Pulmonary artery endothelial cell (primary cell): Measurements from ENCODE around the gene SRCAP. TPM values are rescaled to one million over a fixed set of nuclear protein-coding genes. Genes with fewer than 3 reads are reported as not detected.

ENCODE experiments used
- DNase-seq: peaks from one replicate; pipeline ENCODE4 v3.0.0-alpha.2; 2011; ENCODE audit warnings: low read depth, low spot score
- total RNA-seq: library from RNA; depleted of rRNA; stranded (reverse); fragments of >200 nt; gene quantifications from 2 replicates; pipeline ENCODE4 v1.2.3, GENCODE V29; 2014

The SRCAP gene
- total RNA-seq, 1 donor from 2014 or later = 33.4 TPM

DNA sequence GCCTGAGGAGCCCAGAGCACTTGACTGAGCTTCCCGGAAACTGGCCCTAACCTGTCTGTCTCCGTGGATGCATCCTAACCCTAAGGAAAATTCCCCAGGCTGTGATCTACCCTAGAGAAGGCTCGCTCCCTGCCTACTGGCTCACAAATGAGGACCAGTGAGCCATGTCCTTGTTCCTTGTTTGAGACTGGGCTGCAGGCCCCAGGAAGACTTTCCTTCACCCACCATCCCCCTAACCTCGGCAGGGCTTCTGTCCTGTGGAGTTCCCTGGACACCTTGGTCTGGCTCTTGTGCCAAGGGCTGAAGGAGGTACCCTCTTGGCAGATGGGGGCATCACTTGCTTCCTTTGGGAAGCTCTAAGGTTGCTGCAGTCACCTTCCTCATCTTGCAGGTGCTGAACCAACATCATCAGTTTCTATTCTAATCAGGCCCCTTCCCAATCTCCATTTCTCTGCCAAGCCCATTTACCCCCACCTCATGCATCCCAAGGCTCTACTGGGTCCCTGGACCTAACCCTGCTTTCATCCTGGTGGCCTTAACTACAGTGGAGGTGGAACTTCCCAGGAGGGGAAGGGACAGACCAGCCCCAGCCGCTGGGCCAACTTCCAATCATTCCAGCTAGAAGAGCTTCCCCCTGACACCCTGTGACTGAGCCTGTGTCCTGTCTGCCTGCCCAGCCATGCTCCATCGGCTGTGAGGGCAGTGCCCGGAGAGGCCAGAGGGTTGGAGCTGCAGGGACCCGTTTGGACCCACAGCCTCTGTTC is 75.6 kb downstream of the SRCAP start:
- no peak for DNase-seq

- DNase-seq = no peak
Measured at GRCh38 chr16:30775131-30775391, 76.1 kb downstream of the SRCAP start.

DNA sequence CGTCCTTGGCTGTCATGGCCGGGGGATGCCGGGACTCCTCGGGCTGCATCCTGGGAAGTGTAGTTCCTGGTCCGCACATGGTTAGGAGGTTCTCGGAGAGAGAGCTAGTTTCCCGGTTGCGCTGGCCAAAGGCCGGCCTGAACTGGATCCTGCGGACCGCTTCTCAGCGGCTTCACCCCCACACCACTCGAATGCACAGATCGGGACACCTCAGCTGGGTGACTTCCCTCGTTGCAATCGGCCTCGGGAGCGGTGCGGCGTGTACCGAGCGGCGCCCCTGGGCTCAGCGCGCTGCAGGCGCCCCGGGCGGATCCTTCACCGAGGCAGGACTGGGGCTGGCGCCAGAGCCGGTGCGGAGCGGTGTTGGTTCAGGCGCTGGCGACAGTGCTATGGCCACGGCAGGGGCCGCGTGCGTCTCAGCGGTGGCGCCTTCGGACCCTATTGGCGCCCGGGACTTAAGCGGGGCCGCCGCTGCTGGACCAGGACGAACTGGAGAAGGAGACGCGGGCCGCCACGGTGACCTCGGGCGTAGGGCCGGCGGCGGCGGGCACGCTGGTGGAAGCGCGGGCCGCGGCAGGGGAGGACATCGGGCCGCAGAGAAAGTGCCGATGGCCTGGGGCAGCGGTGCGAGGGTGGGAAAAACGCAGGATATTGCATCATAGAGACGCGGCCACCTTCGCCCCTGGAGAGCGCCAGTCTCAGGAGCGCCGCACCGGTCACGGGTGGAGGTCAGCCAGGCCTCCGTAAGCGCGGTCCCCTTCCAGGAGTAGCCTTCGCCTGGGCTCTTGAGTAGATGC is 76.6 kb downstream of the SRCAP start:
- DNase-seq = no peak

- no peak for DNase-seq
Measured at GRCh38 chr16:30777591-30778297, 78.8 kb downstream of the SRCAP start.

DNA sequence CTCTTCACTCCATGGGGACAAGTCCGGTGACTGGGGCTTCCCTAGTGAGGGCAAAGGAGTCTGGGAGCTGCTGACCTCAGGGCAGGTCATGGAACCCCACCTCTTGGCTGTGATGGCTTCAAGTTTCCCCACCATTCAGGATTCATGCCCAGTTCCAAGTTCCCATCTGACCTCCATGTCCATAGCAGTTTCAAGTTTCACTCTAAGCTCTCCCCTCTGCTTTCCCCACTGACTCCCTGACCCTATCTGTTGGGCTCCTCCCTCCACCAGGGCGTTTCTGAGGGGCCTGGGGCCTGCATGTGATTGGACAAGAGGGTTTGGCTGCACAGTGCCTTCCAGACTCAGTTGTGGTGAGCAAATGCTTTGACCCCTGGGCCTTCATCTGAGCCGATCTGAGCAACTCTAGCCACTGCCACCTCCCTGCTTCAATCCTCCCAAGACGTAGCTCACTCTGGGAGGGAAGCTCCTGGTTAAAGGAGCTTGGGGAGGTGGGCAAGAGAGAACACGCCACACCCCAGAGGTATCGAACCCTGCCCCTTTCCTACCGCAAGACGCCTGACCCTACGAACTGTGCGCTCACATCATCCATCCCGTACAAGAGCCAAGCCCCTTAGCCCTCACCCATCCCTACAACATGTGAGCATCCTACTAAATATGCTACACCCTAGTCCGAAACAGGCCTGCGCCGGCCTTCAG is 79.7 kb downstream of the SRCAP start:
- DNase-seq = no peak

- DNase-seq = no peak
Measured at GRCh38 chr16:30779596-30779995, 80.6 kb downstream of the SRCAP start.

DNA sequence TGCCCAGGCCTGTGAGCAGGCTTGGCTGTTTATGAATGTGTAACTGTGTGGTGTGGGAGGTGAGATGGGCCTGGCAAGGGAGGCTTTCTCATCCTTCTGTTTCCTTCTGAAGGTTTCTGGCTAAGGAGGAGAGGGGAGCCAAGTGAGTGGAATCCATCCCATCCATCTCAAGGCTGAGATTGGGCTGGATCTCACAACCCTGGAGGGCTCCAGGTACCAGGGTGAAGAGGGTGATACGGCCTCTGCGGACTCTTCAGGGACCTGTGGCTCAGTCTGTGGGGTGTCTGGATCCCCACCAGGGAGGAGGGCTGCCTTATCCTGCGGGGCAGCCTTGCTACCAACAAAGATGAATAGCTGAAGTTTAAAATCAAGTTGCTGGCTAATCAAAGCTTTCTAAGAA is 81.0 kb downstream of the SRCAP start:
- DNase-seq = no peak

DNA sequence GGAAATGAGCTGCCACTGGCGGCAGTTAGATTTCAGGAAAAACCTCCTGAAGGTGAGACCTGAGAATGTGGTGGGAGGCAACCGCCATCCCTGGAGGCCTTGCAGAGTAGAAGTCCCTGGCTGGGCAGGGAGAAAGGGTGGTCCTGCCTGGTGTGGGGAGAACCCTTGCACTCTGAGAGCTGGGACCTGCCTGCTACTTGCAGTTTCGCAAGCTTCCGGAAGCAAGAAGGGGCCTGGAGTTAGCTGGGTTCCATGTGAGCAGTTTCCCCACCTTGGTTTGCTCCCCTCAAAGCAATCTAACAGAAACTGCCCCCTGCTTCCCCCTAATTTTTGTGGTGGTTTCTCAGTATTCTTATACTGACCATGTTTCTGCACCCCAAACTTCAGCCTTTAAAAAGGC is 81.6 kb downstream of the SRCAP start:
- no peak for DNase-seq

DNA sequence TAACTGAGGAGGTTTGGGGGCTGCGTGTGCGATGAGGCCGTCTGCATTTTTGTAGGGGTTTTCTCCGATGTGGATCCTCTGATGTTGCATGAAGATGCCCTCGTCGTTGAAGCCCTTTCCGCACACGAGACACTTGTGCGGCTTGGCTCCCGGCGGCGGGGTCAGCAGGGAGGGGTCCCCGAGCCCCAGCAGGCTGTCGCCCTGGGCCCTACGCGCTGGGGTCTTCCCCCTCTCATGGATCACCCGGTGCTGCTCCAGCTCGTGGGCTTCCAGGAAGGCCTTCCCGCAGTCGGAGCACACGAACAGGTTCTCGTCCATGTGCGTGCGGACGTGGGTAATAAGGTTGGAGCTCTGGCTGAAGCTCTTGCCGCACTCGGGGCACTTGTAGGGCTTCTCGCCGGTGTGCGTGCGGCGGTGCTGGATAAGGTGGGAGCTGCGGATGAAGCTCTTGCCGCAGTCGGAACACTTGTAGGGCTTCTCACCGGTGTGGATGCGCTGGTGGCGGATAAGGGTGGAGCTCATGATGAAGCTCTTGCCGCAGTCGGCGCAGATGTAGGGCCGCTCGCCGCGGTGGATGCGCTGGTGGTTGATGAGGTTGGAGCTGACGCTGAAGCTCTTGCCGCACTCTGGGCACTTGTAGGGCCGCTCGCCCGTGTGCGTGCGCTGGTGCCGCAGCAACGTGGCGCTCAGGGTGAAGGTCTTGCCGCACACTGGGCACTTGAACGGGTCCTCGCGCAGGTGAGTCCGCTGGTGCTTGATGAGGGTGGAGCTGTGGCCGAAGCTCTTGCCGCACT is 83.7 kb downstream of the SRCAP start:
- DNase-seq = no peak

GRCh38 chr16:30783280-30784109 is 84.5 kb downstream of the SRCAP start:
- DNase-seq = no peak

DNA sequence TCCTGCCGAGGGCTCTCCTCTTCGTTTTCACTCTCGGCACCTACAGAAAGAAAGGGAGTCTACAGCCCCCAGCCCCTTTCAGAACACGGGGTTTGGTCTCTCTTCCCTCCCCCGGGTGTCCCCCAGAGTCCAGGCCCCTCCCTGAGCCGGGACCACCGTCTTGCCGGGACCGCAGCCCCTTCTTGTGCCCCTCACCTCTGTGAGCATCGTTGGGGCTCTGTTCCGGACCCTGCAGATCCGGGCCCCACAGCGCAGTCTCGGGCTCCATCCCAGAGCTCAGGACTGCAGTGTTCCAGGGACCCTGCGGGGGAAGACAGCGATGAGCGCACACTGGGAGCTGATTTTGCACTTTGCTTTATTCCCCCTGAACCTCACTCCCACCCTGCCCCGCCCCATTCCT is 85.2 kb downstream of the SRCAP start:
- no peak for DNase-seq

DNA sequence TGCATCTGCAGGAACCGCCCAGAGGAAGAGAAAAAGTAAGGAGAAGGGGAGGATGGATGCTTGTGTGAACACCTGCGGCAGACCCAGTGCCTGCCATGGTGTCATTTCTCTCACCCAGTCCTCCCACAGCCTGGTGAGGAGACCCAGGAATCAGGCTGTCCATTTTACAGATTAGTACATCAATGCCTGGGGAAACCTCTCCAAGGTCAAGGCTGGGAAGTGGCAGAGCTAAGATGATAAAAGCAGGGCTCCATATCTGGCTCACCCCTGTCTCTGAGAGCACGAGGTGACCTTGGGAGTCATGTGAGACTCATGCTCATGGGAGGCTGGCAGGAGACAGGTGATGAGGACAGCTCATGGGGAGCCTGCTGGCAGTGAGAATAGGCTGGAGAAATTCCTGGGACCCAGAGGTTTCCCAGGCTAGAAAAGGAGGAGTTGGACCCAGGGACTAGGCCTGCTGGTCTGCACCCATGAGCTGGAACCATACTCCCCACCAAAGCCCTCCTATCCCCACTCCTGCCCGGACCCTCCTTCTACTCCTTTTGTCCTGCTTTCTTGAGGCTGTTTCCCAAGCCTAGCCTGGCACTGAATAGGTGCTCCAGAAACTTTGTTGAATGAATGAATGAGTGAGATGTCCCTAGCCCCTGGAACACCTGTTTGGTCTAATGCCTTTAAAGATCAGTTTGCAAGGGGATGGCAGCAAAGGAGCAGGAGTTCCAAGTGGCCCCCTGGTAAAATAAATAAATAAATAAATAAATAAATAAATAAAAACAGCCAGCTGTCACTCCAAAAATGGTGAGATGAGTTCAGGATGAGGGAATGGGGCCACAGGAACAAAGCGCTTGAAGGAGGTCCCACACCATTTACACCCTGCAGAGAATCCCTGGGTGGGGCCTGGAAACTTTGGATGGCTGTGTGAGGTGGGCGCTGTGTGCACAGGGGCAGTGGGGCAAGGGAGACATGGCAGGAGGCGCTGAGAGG is 86.4 kb downstream of the SRCAP start:
- no peak for DNase-seq

GRCh38 chr16:30786115-30786935 is 87.4 kb downstream of the SRCAP start:
- no peak for DNase-seq

GRCh38 chr16:30786936-30787612 is 88.1 kb downstream of the SRCAP start, which contains the start of gene ZNF629:
Gene ZNF629 (minus strand): TSS chr16:30787205. CDS start chr16:30784482, 2,723 bp downstream.
- DNase-seq = no peak

GRCh38 chr16:30787613-30788378 is 88.8 kb downstream of the SRCAP start:
- no peak for DNase-seq
